ENCODE measurements around the gene UNC5C. TPM values are rescaled to one million over a fixed set of nuclear protein-coding genes. Genes with fewer than 3 reads are reported as not detected.

The UNC5C gene
- total and polyA plus RNA-seq, 2 donors: 3.7 to 31.5 TPM

GRCh38 chr4:95220205-95221175, 328.3 kb downstream of the UNC5C start:
- peaks cover 2% of the 10 kb centered on the region for H3K4me1 ChIP-seq (ENCODE audit: insufficient read depth)
- 83% methylated on average over 1 of the region's 1 CpG for WGBS
- no peaks in the 10 kb centered on the region for H3K36me3 ChIP-seq (ENCODE audit: insufficient read depth)
- no peak for DNase-seq (ENCODE audit: extremely low spot score)
- no peak overlapping the region for H3K27ac ChIP-seq (ENCODE audit: low read depth)
- no peak overlapping the region for H3K4me3 ChIP-seq (ENCODE audit: low read depth, low read length)

DNA sequence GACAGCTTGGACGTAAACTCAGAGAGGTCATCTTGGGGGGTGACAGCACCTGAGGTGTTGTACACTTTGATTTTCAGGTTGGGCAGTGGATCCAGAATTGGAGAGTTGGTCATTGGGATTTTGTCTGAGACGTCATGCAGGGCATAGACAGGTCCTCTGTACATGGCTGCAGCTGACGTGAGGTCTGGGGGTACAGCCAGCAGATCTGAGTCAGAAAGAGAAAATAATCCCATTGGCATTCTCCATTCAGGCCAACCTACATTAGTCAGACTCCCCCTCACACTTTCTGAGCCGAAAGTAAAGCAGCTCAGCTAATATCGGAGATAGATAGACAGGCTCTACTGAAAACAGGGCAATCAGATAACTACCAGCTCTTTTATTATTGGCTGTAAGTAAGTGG, 329.7 kb downstream of the UNC5C start:
- no peak for DNase-seq (ENCODE audit: extremely low spot score)
- peaks cover 2% of the 10 kb centered on the region for H3K4me1 ChIP-seq (ENCODE audit: insufficient read depth)
- H3K27ac ChIP-seq (ENCODE audit: low read depth): no peak overlapping the region
- no peak overlapping the region for H3K4me3 ChIP-seq (ENCODE audit: low read depth, low read length)
- H3K36me3 ChIP-seq (ENCODE audit: insufficient read depth): no peaks in the 10 kb centered on the region
- 82% methylated on average over 5 of the region's 5 CpGs for WGBS

- Histone ChIP-seq H3K4me3 (ENCODE audit: low read depth, low read length) (no peak overlapping the region), H3K4me1 (ENCODE audit: insufficient read depth) (peaks cover 2% of the 10 kb centered on the region), H3K27ac (ENCODE audit: low read depth) (no peak overlapping the region), H3K36me3 (ENCODE audit: insufficient read depth) (no peaks in the 10 kb centered on the region)
- no peak for DNase-seq (ENCODE audit: extremely low spot score)
- WGBS: 96% methylated on average over 2 of the region's 2 CpGs
These were observed 331.6 kb downstream of the UNC5C start for GRCh38 chr4:95217197-95217596.

DNA sequence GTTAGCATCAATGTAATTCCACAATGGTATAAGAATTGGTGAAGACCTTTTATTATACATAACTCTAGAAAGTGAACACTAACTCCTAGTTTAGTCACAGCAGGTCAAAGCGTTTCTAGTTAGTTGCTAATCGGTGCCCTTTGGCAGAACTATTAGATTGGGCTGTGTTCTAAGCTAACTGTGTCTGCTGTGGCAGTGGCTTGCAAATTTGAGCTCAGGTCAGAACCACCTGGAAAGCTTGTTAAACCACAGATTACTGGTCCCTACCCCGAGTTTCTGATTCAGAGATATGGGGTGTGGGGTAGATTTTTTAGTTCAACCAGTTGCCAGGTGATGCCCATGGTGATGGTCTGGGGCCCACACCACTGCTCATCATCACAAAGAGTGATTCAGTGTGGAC, 332.1 kb downstream of the UNC5C start:
- Histone ChIP-seq H3K27ac (ENCODE audit: low read depth) (no peak overlapping the region), H3K36me3 (ENCODE audit: insufficient read depth) (no peaks in the 10 kb centered on the region), H3K4me3 (ENCODE audit: low read depth, low read length) (no peak overlapping the region), H3K4me1 (ENCODE audit: insufficient read depth) (peaks cover 2% of the 10 kb centered on the region)
- no peak for DNase-seq (ENCODE audit: extremely low spot score)
- 79% methylated on average over 3 of the region's 3 CpGs for WGBS

DNA sequence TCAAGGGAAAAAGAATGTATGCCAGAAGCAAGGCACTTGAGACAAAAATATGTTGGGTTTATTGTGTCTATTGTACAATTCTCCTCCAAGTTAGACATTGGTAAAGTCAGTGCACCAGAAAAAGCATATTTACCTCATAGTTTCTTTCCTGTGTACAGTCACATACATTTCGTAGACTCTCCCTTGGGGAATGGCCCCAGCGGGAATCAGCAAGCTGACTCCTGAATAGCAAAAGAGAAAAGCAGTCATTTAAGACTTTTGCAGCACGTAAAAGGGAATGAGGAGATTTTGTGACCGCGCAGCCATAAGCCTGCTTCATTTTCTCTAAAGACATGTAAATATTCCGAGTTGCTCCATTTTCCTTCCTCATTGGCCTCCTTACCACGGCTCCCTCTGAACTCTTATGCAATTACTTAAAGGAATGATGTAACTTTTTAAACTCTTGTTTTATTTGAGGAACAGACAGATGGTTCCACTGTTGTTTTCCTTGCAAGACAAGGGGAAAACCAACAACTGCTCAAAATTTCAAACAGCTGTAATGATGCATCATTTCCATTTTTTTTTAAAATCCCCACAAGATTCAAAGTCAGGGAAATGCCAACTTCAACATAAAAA, 332.7 kb downstream of the UNC5C start:
- WGBS: 89% methylated on average over 7 of the region's 7 CpGs
- Histone ChIP-seq H3K36me3 (ENCODE audit: insufficient read depth) (no peaks in the 10 kb centered on the region), H3K27ac (ENCODE audit: low read depth) (no peak overlapping the region), H3K4me3 (ENCODE audit: low read depth, low read length) (no peak overlapping the region), H3K4me1 (ENCODE audit: insufficient read depth) (peaks cover 2% of the 10 kb centered on the region)
- no peak for DNase-seq (ENCODE audit: extremely low spot score)

- Histone ChIP-seq H3K36me3 (ENCODE audit: insufficient read depth) (no peaks in the 10 kb centered on the region), H3K4me3 (ENCODE audit: low read depth, low read length) (no peak overlapping the region), H3K4me1 (ENCODE audit: insufficient read depth) (no peaks in the 10 kb centered on the region), H3K27ac (ENCODE audit: low read depth) (no peak overlapping the region)
- 85% methylated on average over 5 of the region's 5 CpGs for WGBS
- DNase-seq (ENCODE audit: extremely low spot score): no peak
These were observed 333.7 kb downstream of the UNC5C start for GRCh38 chr4:95215043-95215442.

- no peak overlapping the region for H3K4me3 ChIP-seq (ENCODE audit: low read depth, low read length)
- DNase-seq (ENCODE audit: extremely low spot score): no peak
- no peaks in the 10 kb centered on the region for H3K36me3 ChIP-seq (ENCODE audit: insufficient read depth)
- no peak overlapping the region for H3K27ac ChIP-seq (ENCODE audit: low read depth)
- WGBS: 73% methylated on average over 5 of the region's 5 CpGs
- no peaks in the 10 kb centered on the region for H3K4me1 ChIP-seq (ENCODE audit: insufficient read depth)
These were observed 334.4 kb downstream of the UNC5C start for GRCh38 chr4:95214408-95214807.

- H3K27ac ChIP-seq (ENCODE audit: low read depth): no peak overlapping the region
- 76% methylated on average over 8 of the region's 8 CpGs for WGBS
- H3K36me3 ChIP-seq (ENCODE audit: insufficient read depth): no peaks in the 10 kb centered on the region
- H3K4me3 ChIP-seq (ENCODE audit: low read depth, low read length): no peak overlapping the region
- no peak for DNase-seq (ENCODE audit: extremely low spot score)
- H3K4me1 ChIP-seq (ENCODE audit: insufficient read depth): no peaks in the 10 kb centered on the region
These were observed 335.4 kb downstream of the UNC5C start for GRCh38 chr4:95213366-95213765.

- Histone ChIP-seq H3K27ac (ENCODE audit: low read depth) (no peak overlapping the region), H3K4me3 (ENCODE audit: low read depth, low read length) (no peak overlapping the region), H3K4me1 (ENCODE audit: insufficient read depth) (no peaks in the 10 kb centered on the region), H3K36me3 (ENCODE audit: insufficient read depth) (no peaks in the 10 kb centered on the region)
- DNase-seq (ENCODE audit: extremely low spot score): no peak
- WGBS: 94% methylated on average over 8 of the region's 8 CpGs
These were observed 336.1 kb downstream of the UNC5C start for GRCh38 chr4:95212692-95213091.

GRCh38 chr4:95209927-95210326, 338.8 kb downstream of the UNC5C start:
- Histone ChIP-seq H3K27ac (ENCODE audit: low read depth) (no peak overlapping the region), H3K36me3 (ENCODE audit: insufficient read depth) (no peaks in the 10 kb centered on the region), H3K4me3 (ENCODE audit: low read depth, low read length) (no peak overlapping the region), H3K4me1 (ENCODE audit: insufficient read depth) (no peaks in the 10 kb centered on the region)
- WGBS: 88% methylated on average over 1 of the region's 1 CpG
- DNase-seq (ENCODE audit: extremely low spot score): no peak

DNA sequence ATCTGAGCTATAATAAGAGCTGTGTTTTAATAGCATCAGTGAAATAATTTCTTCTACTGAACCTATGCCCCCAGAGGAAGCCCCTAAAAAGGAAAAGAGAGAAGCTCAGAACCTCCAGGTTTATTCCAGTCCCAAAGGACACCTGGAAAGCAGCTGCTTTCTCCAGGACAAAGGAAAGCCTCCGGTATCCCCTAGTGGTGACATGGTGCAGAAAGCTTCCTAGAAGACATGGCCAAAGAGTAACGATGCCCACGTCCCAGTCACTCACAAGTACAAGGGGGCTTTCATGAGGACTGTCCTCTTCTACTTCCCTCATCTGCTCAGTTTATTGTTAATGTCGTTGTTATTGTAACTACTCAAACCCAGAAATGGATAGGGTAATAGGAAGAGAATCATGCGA, 343.9 kb downstream of the UNC5C start:
- Histone ChIP-seq H3K36me3 (ENCODE audit: insufficient read depth) (no peaks in the 10 kb centered on the region), H3K4me1 (ENCODE audit: insufficient read depth) (no peaks in the 10 kb centered on the region), H3K27ac (ENCODE audit: low read depth) (no peak overlapping the region), H3K4me3 (ENCODE audit: low read depth, low read length) (no peak overlapping the region)
- DNase-seq (ENCODE audit: extremely low spot score): no peak
- WGBS: 60% methylated on average over 5 of the region's 5 CpGs

DNA sequence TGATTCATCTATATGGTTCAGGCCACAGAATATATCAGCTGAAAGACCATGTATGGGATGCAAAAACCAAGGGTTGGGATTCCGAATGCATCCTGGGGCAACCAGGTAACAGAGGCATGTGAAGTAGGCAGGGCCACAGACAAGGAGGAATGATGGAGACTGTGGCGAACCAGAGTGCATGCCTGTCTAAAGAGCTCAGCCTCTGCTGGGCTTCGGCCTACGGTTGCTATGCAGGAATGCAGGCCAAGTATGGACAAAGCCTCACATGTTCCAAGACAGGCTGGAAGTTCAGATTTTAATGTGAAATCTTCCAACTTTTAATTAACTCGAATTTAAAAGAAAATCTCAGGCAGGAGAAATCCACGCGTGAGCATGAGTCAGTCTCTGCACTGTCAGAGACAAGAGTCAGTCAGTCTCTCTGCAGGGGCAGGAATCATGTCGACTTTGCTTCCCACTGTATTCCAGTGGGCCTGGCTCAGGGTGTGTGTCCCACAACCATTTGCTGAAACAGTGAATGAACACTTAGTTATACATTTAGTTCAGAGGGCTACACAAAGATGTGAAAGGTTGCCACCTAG, 344.4 kb downstream of the UNC5C start:
- 54% methylated on average over 8 of the region's 8 CpGs for WGBS
- H3K27ac ChIP-seq (ENCODE audit: low read depth): no peak overlapping the region
- H3K4me3 ChIP-seq (ENCODE audit: low read depth, low read length): no peak overlapping the region
- no peaks in the 10 kb centered on the region for H3K4me1 ChIP-seq (ENCODE audit: insufficient read depth)
- no peak for DNase-seq (ENCODE audit: extremely low spot score)
- H3K36me3 ChIP-seq (ENCODE audit: insufficient read depth): no peaks in the 10 kb centered on the region

- no peak for DNase-seq (ENCODE audit: extremely low spot score)
- H3K27ac ChIP-seq (ENCODE audit: low read depth): no peak overlapping the region
- 96% methylated on average over 7 of the region's 7 CpGs for WGBS
- H3K36me3 ChIP-seq (ENCODE audit: insufficient read depth): no peaks in the 10 kb centered on the region
- no peak overlapping the region for H3K4me3 ChIP-seq (ENCODE audit: low read depth, low read length)
- no peaks in the 10 kb centered on the region for H3K4me1 ChIP-seq (ENCODE audit: insufficient read depth)
These were observed 349.8 kb downstream of the UNC5C start for GRCh38 chr4:95198961-95199360.

GRCh38 chr4:95197353-95197752, 351.4 kb downstream of the UNC5C start:
- WGBS: 78% methylated on average over 6 of the region's 6 CpGs
- no peak for DNase-seq (ENCODE audit: extremely low spot score)
- Histone ChIP-seq H3K4me3 (ENCODE audit: low read depth, low read length) (no peak overlapping the region), H3K4me1 (ENCODE audit: insufficient read depth) (no peaks in the 10 kb centered on the region), H3K27ac (ENCODE audit: low read depth) (no peak overlapping the region), H3K36me3 (ENCODE audit: insufficient read depth) (no peaks in the 10 kb centered on the region)

Data from urinary bladder (tissue), 4 donors.